Sigmoid colon (tissue), 4 donors: ENCODE data around the gene PRPF40B.

Source experiments
- CTCF ChIP-seq, 4 experiments: fragments of 450-650 bp in 3 of 4; fragments of 200-600 bp in 1 of 4; IDR thresholded peaks; one replicate each; pipeline ENCODE4 v1.5.1; 2016 to 2019; ENCODE audit warnings: antibody characterized with exemption in 4 of 4, mild to moderate bottlenecking in 3 of 4, moderate library complexity in 2 of 4
- EP300 ChIP-seq, 4 donors: sonication (generic); formaldehyde crosslinking; IDR thresholded peaks; one replicate each; pipeline ENCODE4 v1.6.1; 2017; ENCODE audit warnings: antibody characterized with exemption in 4 of 4
- POLR2AphosphoS5 ChIP-seq, 4 donors: sonication (generic); formaldehyde crosslinking; IDR thresholded peaks; one replicate each; pipeline ENCODE4 v1.6.1; 2017; ENCODE audit warnings: antibody characterized with exemption in 4 of 4

GRCh38 chr12:49658276-49658675, 34.9 kb downstream of the PRPF40B start:
- TF ChIP-seq EP300 (IDR thresholded peaks at IDR 0.05) (no peak), POLR2AphosphoS5 (IDR thresholded peaks at IDR 0.05) (no peak), CTCF (IDR thresholded peaks at IDR 0.05) (no peak)
